Measurements from ENCODE around the gene TCERG1L. TPM values are rescaled to one million over a fixed set of nuclear protein-coding genes. Genes with fewer than 3 reads are reported as not detected.

The TCERG1L gene
- total RNA-seq, 2 experiments from 2014 or later, result 0.06 TPM; not detected in 1

GRCh38 chr10:131148270-131148669 is 163.3 kb downstream of the TCERG1L start:
- DNase-seq (no peak), ATAC-seq (ENCODE audit: poor library complexity) (no peak)
- TF ChIP-seq, protein P1, sequence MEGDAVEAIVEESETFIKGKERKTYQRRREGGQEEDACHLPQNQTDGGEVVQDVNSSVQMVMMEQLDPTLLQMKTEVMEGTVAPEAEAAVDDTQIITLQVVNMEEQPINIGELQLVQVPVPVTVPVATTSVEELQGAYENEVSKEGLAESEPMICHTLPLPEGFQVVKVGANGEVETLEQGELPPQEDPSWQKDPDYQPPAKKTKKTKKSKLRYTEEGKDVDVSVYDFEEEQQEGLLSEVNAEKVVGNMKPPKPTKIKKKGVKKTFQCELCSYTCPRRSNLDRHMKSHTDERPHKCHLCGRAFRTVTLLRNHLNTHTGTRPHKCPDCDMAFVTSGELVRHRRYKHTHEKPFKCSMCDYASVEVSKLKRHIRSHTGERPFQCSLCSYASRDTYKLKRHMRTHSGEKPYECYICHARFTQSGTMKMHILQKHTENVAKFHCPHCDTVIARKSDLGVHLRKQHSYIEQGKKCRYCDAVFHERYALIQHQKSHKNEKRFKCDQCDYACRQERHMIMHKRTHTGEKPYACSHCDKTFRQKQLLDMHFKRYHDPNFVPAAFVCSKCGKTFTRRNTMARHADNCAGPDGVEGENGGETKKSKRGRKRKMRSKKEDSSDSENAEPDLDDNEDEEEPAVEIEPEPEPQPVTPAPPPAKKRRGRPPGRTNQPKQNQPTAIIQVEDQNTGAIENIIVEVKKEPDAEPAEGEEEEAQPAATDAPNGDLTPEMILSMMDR (IDR thresholded peaks at IDR 0.05), result no peak
- H3K36me3 Mint-ChIP-seq (ENCODE audit: low read depth), result no peaks in the 10 kb centered on the region
- Histone ChIP-seq H3K4me3 (ENCODE audit: low read length) (no peak overlapping the region), H3K4me1 (ENCODE audit: insufficient read depth, low read length) (no peaks in the 10 kb centered on the region), H3K9me3 (ENCODE audit: control insufficient read depth in 1 of 2, insufficient read depth in 1 of 2, low read length in 2 of 2) (peaks cover 3 to 44% of the 10 kb centered on the region in 2 experiments), H3K36me3 (ENCODE audit: insufficient read depth, low read length) (no peaks in the 10 kb centered on the region), H3K27me3 (ENCODE audit: control insufficient read depth in 1 of 2, insufficient read depth in 2 of 2, low read length in 2 of 2) (no peaks in the 10 kb centered on the region), H3K27ac (ENCODE audit: low read depth in 1 of 2, low read length in 2 of 2) (no peak overlapping the region)
- no peak overlapping the region for H3K27ac Mint-ChIP-seq
- intact Hi-C loops (cut with DNase I, micrococcal nuclease), result no loop called here
- no peaks in the 10 kb centered on the region for H3K27me3 Mint-ChIP-seq
- ChIA-PET CTCF (no interaction called here), POLR2A (no interaction called here)
- H3K4me1 Mint-ChIP-seq (ENCODE audit: low read depth), result no peaks in the 10 kb centered on the region
- no peak overlapping the region for H3K4me3 Mint-ChIP-seq
- peaks cover 10% of the 10 kb centered on the region for H3K9me3 Mint-ChIP-seq

DNA sequence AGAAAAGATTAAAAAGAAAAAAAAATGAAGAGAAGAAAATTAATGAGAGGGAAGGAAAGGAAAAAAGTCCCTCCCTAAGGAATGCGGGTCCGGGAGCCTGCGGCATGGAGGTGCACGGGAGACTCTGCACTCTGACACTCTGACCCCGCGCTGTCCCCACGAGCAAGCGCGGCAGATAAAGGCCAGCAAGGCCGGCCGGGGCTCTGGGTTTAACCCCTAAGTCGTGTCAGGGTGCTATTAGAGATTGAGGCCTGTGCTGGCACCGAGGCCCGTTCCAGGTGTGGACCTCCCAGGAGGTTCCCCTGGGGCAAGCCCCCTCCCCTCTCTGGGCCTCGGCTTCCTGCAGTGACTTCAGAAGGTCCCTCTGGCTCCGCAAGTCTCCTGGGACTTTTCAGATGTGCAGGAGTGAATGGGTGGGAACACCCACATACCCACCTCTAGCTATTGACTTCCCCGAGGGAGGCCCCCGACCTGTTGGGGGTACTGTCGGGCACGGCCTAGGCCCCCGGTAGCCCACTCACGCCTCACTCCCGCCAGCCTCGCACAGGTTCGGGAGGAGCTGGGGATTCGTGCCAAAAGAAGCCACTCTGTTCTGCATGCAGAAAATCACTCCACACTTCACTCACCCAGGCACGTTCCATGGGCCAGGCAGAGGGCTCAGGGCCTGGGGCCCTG is 164.1 kb downstream of the TCERG1L start:
- H3K36me3 Mint-ChIP-seq (ENCODE audit: low read depth), result no peaks in the 10 kb centered on the region
- TF ChIP-seq, protein P1 (IDR thresholded peaks at IDR 0.05), result no peak
- POLR2A ChIA-PET, result no interaction called here
- no peaks in the 10 kb centered on the region for H3K4me1 ChIP-seq (ENCODE audit: insufficient read depth, low read length)
- peaks cover 0 to 48% of the 10 kb centered on the region in 2 experiments for H3K9me3 ChIP-seq (ENCODE audit: control insufficient read depth in 1 of 2, insufficient read depth in 1 of 2, low read length in 2 of 2)
- no peaks in the 10 kb centered on the region for H3K27me3 ChIP-seq (ENCODE audit: control insufficient read depth in 1 of 2, insufficient read depth in 2 of 2, low read length in 2 of 2)
- peaks cover 5% of the 10 kb centered on the region for H3K9me3 Mint-ChIP-seq
- H3K27ac Mint-ChIP-seq, result no peak overlapping the region
- no peaks in the 10 kb centered on the region for H3K4me1 Mint-ChIP-seq (ENCODE audit: low read depth)
- no peaks in the 10 kb centered on the region for H3K36me3 ChIP-seq (ENCODE audit: insufficient read depth, low read length)
- no peak overlapping the region for H3K4me3 Mint-ChIP-seq
- no peaks in the 10 kb centered on the region for H3K27me3 Mint-ChIP-seq
- no peak for ATAC-seq (ENCODE audit: poor library complexity)
- DNase-seq, result no peak
- no peak overlapping the region for H3K27ac ChIP-seq (ENCODE audit: low read depth in 1 of 2, low read length in 2 of 2)
- intact Hi-C loops (cut with DNase I, micrococcal nuclease), result no loop called here
- CTCF ChIA-PET, result no interaction called here
- no peak overlapping the region for H3K4me3 ChIP-seq (ENCODE audit: low read length)

DNA sequence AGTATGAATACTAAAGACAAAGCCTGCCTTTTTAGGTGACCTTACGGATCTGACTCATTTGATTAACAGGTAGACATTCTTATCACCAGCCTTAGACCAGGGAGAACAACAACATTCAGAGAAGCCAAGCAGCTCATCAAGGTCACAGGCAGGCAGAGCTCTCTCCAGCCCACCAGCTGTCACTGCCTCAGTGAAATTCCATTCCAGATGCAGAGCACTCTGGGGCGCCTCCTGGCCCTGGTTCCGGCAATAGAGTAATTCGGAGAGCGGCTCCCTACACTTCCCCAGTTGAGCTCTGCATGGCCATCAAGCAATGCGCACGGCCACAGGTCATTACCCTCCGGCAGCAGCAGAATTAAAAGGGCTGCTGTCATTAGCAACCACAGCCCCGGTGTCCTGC is 164.7 kb downstream of the TCERG1L start:
- ChIA-PET POLR2A (no interaction called here), CTCF (no interaction called here)
- intact Hi-C loops (cut with DNase I, micrococcal nuclease), result no loop called here
- Histone ChIP-seq H3K4me1 (ENCODE audit: insufficient read depth, low read length) (no peaks in the 10 kb centered on the region), H3K27me3 (ENCODE audit: control insufficient read depth in 1 of 2, insufficient read depth in 2 of 2, low read length in 2 of 2) (no peaks in the 10 kb centered on the region), H3K27ac (ENCODE audit: low read depth in 1 of 2, low read length in 2 of 2) (no peak overlapping the region), H3K4me3 (ENCODE audit: low read length) (no peak overlapping the region), H3K36me3 (ENCODE audit: insufficient read depth, low read length) (no peaks in the 10 kb centered on the region), H3K9me3 (ENCODE audit: control insufficient read depth in 1 of 2, insufficient read depth in 1 of 2, low read length in 2 of 2) (peaks cover 0 to 53% of the 10 kb centered on the region in 2 experiments)
- Mint-ChIP-seq H3K9me3 (no peaks in the 10 kb centered on the region), H3K4me1 (ENCODE audit: low read depth) (no peaks in the 10 kb centered on the region), H3K27me3 (no peaks in the 10 kb centered on the region), H3K36me3 (ENCODE audit: low read depth) (no peaks in the 10 kb centered on the region), H3K4me3 (no peak overlapping the region), H3K27ac (no peak overlapping the region)
- TF ChIP-seq, protein P1 (IDR thresholded peaks at IDR 0.05), result no peak
- ATAC-seq (ENCODE audit: poor library complexity), result no peak
- DNase-seq, result no peak

Data from CD4-positive, alpha-beta T cell (primary cell).